Fibroblast of pulmonary artery (primary cell): ENCODE measurements around the gene EMC8.
A peak's percentile ranks its signal among the peaks of the same experiment; 100 is the strongest.

Experiments used
- DNase-seq: peaks from one replicate; pipeline ENCODE4 v3.0.0-alpha.2; 2010; ENCODE audit warnings: low read depth
- H3K4me3 ChIP-seq: replicated peaks from 2 replicates; pipeline ENCODE4 v1.5.1; 2011; ENCODE audit warnings: low read depth, mild to moderate bottlenecking, control low read depth, low read length, moderate library complexity
- CTCF ChIP-seq: IDR thresholded peaks from 2 replicates; pipeline ENCODE4 v1.5.1; 2011; ENCODE audit warnings: mild to moderate bottlenecking, control low read depth, low read length, inconsistent platforms; ENCODE audit errors: missing control alignments

The EMC8 gene

GRCh38 chr16:85782451-85782850, 16.9 kb downstream of the EMC8 start:
- no peak for DNase-seq
- no peak for TF ChIP-seq CTCF
- H3K4me3 ChIP-seq, result no peak overlapping the region

DNA sequence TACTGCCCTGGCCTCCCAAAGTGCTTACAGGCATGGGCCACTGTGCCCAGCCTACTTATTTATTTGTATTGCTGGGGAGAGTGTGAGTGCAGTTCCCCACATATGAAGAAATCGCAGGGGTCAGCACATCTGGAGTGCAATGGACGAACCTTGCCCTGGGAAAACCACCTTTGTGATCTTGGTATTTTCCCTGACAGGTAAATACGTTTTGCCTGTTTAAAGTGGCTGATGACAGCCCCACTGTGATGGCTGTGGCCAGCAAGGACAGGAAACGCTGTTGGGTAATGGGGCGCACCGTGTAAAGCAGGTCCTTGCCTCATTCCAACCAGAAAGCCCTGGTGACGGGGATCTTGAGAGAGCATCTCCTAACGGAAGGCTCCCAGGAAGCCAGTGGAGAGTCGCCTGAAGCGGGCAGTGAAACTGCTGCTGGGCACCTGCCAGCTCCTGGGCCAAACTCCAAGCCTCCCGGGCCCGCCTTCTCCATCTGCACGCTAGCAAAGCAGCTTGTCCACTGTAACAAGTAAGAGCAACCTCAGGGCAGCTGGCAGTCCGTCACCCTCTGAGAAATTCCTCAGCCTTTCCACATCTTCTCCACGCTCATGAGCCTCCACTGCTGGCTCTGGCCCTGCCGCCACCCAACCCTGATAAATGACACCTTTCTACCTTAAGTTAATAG, 17.5 kb downstream of the EMC8 start:
- H3K4me3 ChIP-seq, result no peak overlapping the region
- TF ChIP-seq CTCF, result no peak
- DNase-seq, result peak; percentile 43

GRCh38 chr16:85781156-85781555, 18.2 kb downstream of the EMC8 start:
- no peak overlapping the region for H3K4me3 ChIP-seq
- DNase-seq, result no peak
- TF ChIP-seq CTCF, result no peak

GRCh38 chr16:85780281-85780680, 19.1 kb downstream of the EMC8 start:
- no peak for TF ChIP-seq CTCF
- H3K4me3 ChIP-seq, result no peak overlapping the region
- DNase-seq, result no peak

DNA sequence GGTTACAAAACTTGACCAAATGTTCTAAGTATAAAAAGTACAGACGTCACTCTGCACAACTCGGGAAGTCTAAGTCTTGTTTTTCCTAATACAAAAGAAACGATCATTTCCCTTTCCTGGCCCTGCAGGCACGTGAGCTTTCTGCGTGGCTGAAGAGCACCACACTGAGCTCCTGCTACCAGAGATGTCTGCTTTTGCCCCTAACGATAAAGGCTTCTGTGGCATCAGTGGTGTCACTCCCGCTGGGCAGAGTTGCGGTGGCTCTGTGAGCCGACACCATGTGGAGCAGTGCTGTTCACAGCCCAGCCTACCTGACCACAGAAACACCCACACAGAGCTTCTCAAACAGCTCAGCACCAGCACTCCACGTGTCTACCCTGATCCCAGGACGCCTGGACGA, 20.5 kb downstream of the EMC8 start:
- no peak for TF ChIP-seq CTCF
- DNase-seq, result no peak
- H3K4me3 ChIP-seq, result no peak overlapping the region

- TF ChIP-seq CTCF, result no peak
- no peak overlapping the region for H3K4me3 ChIP-seq
- no peak for DNase-seq
These were observed 21.6 kb downstream of the EMC8 start for GRCh38 chr16:85777583-85778310.
